A549 (cell line): Measurements from ENCODE around the gene MFAP3L. TPM values are rescaled to one million over a fixed set of nuclear protein-coding genes. Genes with fewer than 3 reads are reported as not detected.
A peak's percentile ranks its signal among the peaks of the same experiment; 100 is the strongest.

Experiments
- ATAC-seq, 2 experiments: fragments of 200-7000 bp in 1 of 2; fragments of >200 bp in 1 of 2; cut with Nextera tagmentation in 1 of 2; cut with Tn5 transposase in 1 of 2; 3 replicates each; pipeline versions ENCODE4 v1.8.0 to v1.9.1; 2018 to 2020; ENCODE audit warnings: mild to moderate bottlenecking in 1 of 2, moderate library complexity in 1 of 2
- CTCF ChIA-PET: fragments of 300-600 bp; sonication (Branson Sonifier 250); formaldehyde crosslinking; extraction: SDS; loops from one replicate; lab custom pipeline; 2021; ENCODE audit warnings: antibody characterized with exemption, inconsistent platforms; lab: Yijun Ruan, JAX
- POLR2A ChIA-PET: fragments of 350-600 bp; formaldehyde crosslinking; extraction: SDS; loops from one replicate; lab custom pipeline; 2021; ENCODE audit warnings: antibody characterized with exemption, inconsistent platforms; lab: Yijun Ruan, JAX
- DNase-seq, 2 experiments: peaks; one replicate each; pipeline versions ENCODE4 v3.0.0 to v3.0.0-alpha.2; 2011 to 2016; ENCODE audit warnings: low read depth in 1 of 2, low spot score in 1 of 2
- FAIRE-seq: peaks from 2 replicates; lab custom pipeline; 2011; peaks lifted over from hg19 to GRCh38; lab: Jason Lieb, UNC
- H3K27ac ChIP-seq, 2 experiments: fragments of >200 bp; sonication (Bioruptor Twin); formaldehyde crosslinking; 3 replicates each; pipeline ENCODE4 v1.5.1; 2016 to 2017
- H3K4me1 ChIP-seq: fragments of >200 bp; sonication (Bioruptor Twin); formaldehyde crosslinking; 3 replicates; pipeline ENCODE4 v1.6.1; 2016
- H3K4me2 ChIP-seq: fragments of >200 bp; sonication (Bioruptor Twin); formaldehyde crosslinking; 3 replicates; pipeline ENCODE4 v1.6.1; 2016
- H3K4me3 ChIP-seq: fragments of >200 bp; sonication (Bioruptor Twin); formaldehyde crosslinking; 3 replicates; pipeline ENCODE4 v1.5.1; 2016
- H3K9me3 ChIP-seq: fragments of >200 bp; sonication (Bioruptor Twin); formaldehyde crosslinking; 3 replicates; pipeline ENCODE4 v1.6.1; 2016
- BHLHE40 ChIP-seq: IDR thresholded peaks from 2 replicates; pipeline ENCODE4 v1.6.1; 2012; ENCODE audit warnings: low read depth, low read length, inconsistent platforms
- CBX2 ChIP-seq: fragments of 200-600 bp; sonication (generic); IDR thresholded peaks from 2 replicates; pipeline ENCODE4 v1.6.1; 2016; ENCODE audit warnings: low read depth, mild to moderate bottlenecking, borderline replicate concordance
- EHF ChIP-seq: fragments of 250-450 bp; sonication (Bioruptor Pico); IDR thresholded peaks from 2 replicates; pipeline ENCODE4 v1.5.0; 2020; ENCODE audit warnings: mild to moderate bottlenecking
- EHMT2 ChIP-seq: fragments of 200-600 bp; sonication (generic); IDR thresholded peaks from 2 replicates; pipeline ENCODE4 v1.6.1; 2016; ENCODE audit warnings: antibody characterized with exemption, low read depth, mild to moderate bottlenecking, moderate library complexity
- FOSB ChIP-seq: fragments of 250-450 bp; sonication (Bioruptor Pico); IDR thresholded peaks from 2 replicates; pipeline ENCODE4 v1.5.0; 2020; ENCODE audit warnings: mild to moderate bottlenecking, moderate library complexity
- FOSL2 ChIP-seq, 2 experiments: fragments of 450-650 bp in 1 of 2; fragments of >200 bp in 1 of 2; sonication (Bioruptor Twin) in 1 of 2; formaldehyde crosslinking; IDR thresholded peaks; 2 replicates each; pipeline versions ENCODE4 v1.5.0 to v1.6.1; 2016 to 2020; ENCODE audit warnings: mild to moderate bottlenecking in 1 of 2, moderate library complexity in 1 of 2
- HDAC2 ChIP-seq: fragments of 200-600 bp; sonication (generic); IDR thresholded peaks from 2 replicates; pipeline ENCODE4 v1.6.1; 2016
- HEYL ChIP-seq: fragments of 250-450 bp; sonication (Bioruptor Pico); IDR thresholded peaks from 2 replicates; pipeline ENCODE4 v1.8.0; 2021; ENCODE audit warnings: mild to moderate bottlenecking, moderate library complexity
- MAZ ChIP-seq: fragments of 150-350 bp; IDR thresholded peaks from 2 replicates; pipeline ENCODE4 v1.6.1; 2014; ENCODE audit warnings: antibody characterized with exemption, low read depth, low read length, borderline replicate concordance
- RAD21 ChIP-seq, 2 experiments: fragments of >200 bp in 1 of 2; sonication (Bioruptor Twin) in 1 of 2; formaldehyde crosslinking in 1 of 2; IDR thresholded peaks in 1 of 2; conservative IDR thresholded peaks in 1 of 2; 2 replicates in 1 of 2; 3 replicates in 1 of 2; pipeline ENCODE4 v1.6.1; 2012 to 2018; ENCODE audit warnings: inconsistent platforms in 1 of 2
- RARB ChIP-seq: fragments of 250-450 bp; sonication (Bioruptor Pico); IDR thresholded peaks from 2 replicates; pipeline ENCODE4 v1.8.0; 2021; ENCODE audit warnings: mild to moderate bottlenecking, moderate library complexity
- RCOR1 ChIP-seq: fragments of 150-350 bp; IDR thresholded peaks from 2 replicates; pipeline ENCODE4 v1.6.1; 2014; ENCODE audit warnings: antibody characterized with exemption, low read length, low read depth
- RFX5 ChIP-seq: fragments of 450-650 bp; IDR thresholded peaks from 2 replicates; pipeline ENCODE4 v1.7.1; 2014; ENCODE audit warnings: antibody characterized with exemption, mild to moderate bottlenecking, moderate library complexity
- RNF2 ChIP-seq: fragments of 200-600 bp; sonication (generic); IDR thresholded peaks from 2 replicates; pipeline ENCODE4 v1.6.1; 2016; ENCODE audit warnings: low read depth, mild to moderate bottlenecking, antibody characterized with exemption, moderate library complexity, borderline replicate concordance
- SMC3 ChIP-seq: fragments of >200 bp; sonication (Bioruptor Twin); formaldehyde crosslinking; IDR thresholded peaks from 3 replicates; pipeline ENCODE4 v1.6.1; 2018; ENCODE audit warnings: inconsistent platforms
- TFCP2L1 ChIP-seq: fragments of 250-450 bp; sonication (Bioruptor Pico); IDR thresholded peaks from 2 replicates; pipeline ENCODE4 v1.5.0; 2021; ENCODE audit warnings: mild to moderate bottlenecking
- TP53 ChIP-seq: fragments of 250-450 bp; sonication (Bioruptor Pico); IDR thresholded peaks from 2 replicates; pipeline ENCODE4 v1.5.0; 2021; ENCODE audit warnings: mild to moderate bottlenecking, moderate library complexity
- ZNF302 ChIP-seq: fragments of 250-450 bp; sonication (Bioruptor Pico); IDR thresholded peaks from 2 replicates; pipeline ENCODE4 v1.9.0; 2021; ENCODE audit warnings: inconsistent platforms, mild to moderate bottlenecking, moderate library complexity
- WGBS: methylation state at CpG from one replicate; pipeline ENCODE4 v1.1.6; 2017; ENCODE audit errors: missing lambda C conversion rate; 5-methylcytosine and 5-hydroxymethylcytosine counted together
- polyA plus RNA-seq, 4 experiments: library from polyadenylated mRNA; depleted of rRNA in 3 of 4; stranded (reverse); fragments of >200 nt; fragmentation: RNase III in 1 of 4; extraction: RNeasy Plus Mini Kit Qiagen cat#74134 plus additional on column Dnase treatment in 1 of 4; gene quantifications; 2 replicates in 3 of 4; 3 replicates in 1 of 4; pipeline ENCODE4 v1.2.3, GENCODE V29; 2011 to 2017
- TF ChIP-seq, protein P1 (sequence below): IDR thresholded peaks from 2 replicates; pipeline ENCODE4 v1.6.1; 2012; ENCODE audit warnings: low read depth, borderline replicate concordance
- TF ChIP-seq, protein P2 (sequence below): fragments of 200-600 bp; sonication (generic); IDR thresholded peaks from 2 replicates; pipeline ENCODE4 v1.6.1; 2016; ENCODE audit warnings: antibody characterized with exemption, mild to moderate bottlenecking, moderate library complexity
- TF ChIP-seq, protein P3 (sequence below): fragments of 250-450 bp; sonication (Bioruptor Pico); IDR thresholded peaks from 2 replicates; pipeline ENCODE4 v1.5.0; 2020; ENCODE audit warnings: low read depth, mild to moderate bottlenecking, moderate library complexity

The MFAP3L gene
- polyA plus RNA-seq, 2 of the 4 experiments (the other 2 are of a cell fraction): 7.0 to 7.5 TPM

DNA sequence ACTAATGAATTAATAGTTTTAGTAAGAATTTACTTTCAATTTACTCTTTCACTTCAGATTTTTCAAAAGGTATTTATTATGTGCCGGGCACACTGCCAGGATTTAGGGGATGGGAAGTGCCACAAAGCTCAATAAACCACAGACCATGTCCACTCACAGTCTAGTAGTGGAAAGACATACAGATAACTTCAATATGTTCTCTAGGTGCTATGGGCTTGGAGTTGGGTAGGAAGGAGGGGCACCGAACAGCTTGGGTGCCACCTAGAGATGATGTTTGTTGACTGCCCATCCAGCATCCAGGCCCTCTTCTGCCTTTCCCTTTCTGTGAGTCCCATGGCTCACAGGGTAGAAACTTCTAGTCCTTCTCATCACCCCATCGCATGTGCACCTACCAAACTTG, 17.8 kb downstream of the MFAP3L start:
- H3K4me2 ChIP-seq: no peak overlapping the region
- no peaks in the 10 kb centered on the region for H3K4me1 ChIP-seq
- WGBS: 93% methylated on average over 3 of the region's 3 CpGs
- ATAC-seq: peak; percentile 50 to 67; a peak in 3 of 6 replicates
- no peak for FAIRE-seq
- POLR2A ChIA-PET: no interaction called here
- no peaks in the 10 kb centered on the region for H3K9me3 ChIP-seq
- TF ChIP-seq RCOR1 (no peak), SMC3 (peak; percentile 27; the same call in 1 of the 3 replicates), TFCP2L1 (CRISPR knock-in tag) (no peak), HDAC2 (no peak), FOSB (no peak), RAD21 (conservative IDR thresholded peaks at IDR 0.05 in 1 of 2, IDR thresholded peaks at IDR 0.05 in 1 of 2) (peak; percentile 36 to 39; a peak in 4 of 5 replicates), FOSL2 (IDR thresholded peaks at IDR 0.05) (no peak), FOSL2 (CRISPR knock-in tag; IDR thresholded peaks at IDR 0.05) (no peak)
- CTCF ChIA-PET: interaction anchor here (1.0 kb wide), 1 partner anchor 217 kb away, joined by 3 read pairs; no protein-coding TSS in a partner anchor
- no peak overlapping the region for H3K27ac ChIP-seq
- peak; percentile 6 to 10 for DNase-seq
- no peak overlapping the region for H3K4me3 ChIP-seq

DNA sequence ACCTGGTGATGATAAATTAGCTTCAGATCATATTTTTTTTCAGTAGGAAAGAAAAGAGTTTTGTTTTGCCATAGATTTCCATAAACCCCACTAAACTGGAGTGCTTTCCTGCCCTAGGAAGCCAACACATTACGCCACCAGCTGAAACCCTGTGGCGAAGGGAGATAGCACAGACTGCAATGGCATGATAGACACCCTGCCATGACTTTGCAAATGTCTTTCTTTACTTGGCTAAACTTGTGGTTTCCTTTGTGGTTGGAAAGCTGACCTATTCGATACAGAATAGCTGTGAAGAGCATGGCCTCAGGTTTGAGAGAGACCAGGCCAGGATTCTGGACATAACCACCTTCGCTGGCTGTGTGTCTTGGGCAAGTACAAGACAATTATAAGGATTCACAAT, 19.1 kb downstream of the MFAP3L start:
- H3K9me3 ChIP-seq: no peaks in the 10 kb centered on the region
- H3K4me3 ChIP-seq: no peak overlapping the region
- no peak overlapping the region for H3K4me2 ChIP-seq
- no peak overlapping the region for H3K27ac ChIP-seq
- ChIA-PET CTCF (no interaction called here), POLR2A (no interaction called here)
- no peak for DNase-seq
- ATAC-seq: no peak
- FAIRE-seq: no peak
- TF ChIP-seq BHLHE40 (no peak), ZNF302 (CRISPR knock-in tag) (no peak)
- H3K4me1 ChIP-seq: no peaks in the 10 kb centered on the region
- 89% methylated on average over 4 of the region's 4 CpGs for WGBS

DNA sequence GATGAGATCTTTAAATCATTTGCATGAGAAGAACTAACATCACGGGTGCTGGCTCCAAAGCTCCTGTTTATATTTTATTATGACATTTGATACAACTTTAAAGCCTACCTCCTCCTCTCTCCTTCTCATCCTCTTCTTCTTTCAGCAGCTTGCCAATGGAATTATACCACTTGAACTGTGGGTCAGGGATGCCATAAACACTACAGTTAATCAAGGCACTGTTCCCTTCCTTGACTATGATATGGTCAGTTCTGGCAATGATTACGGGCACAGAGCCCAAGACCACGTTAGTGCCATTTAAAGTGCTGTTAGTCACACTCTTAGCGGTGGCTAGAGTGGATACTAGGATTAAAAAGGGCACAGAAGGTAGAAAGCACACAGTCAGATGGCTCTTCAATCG, 20.7 kb downstream of the MFAP3L start:
- Histone ChIP-seq H3K4me2 (no peak overlapping the region), H3K27ac (no peak overlapping the region), H3K9me3 (no peaks in the 10 kb centered on the region), H3K4me1 (no peaks in the 10 kb centered on the region), H3K4me3 (no peak overlapping the region)
- ChIA-PET CTCF (no interaction called here), POLR2A (no interaction called here)
- DNase-seq: no peak
- no peak for ATAC-seq
- FAIRE-seq: no peak
- 64% methylated on average over 5 of the region's 5 CpGs for WGBS
- TF ChIP-seq FOSL2 (IDR thresholded peaks at IDR 0.05) (no peak), FOSL2 (CRISPR knock-in tag; IDR thresholded peaks at IDR 0.05) (no peak), EHMT2 (no peak), HEYL (CRISPR knock-in tag) (no peak), TP53 (no peak), RAD21 (conservative IDR thresholded peaks at IDR 0.05 in 1 of 2, IDR thresholded peaks at IDR 0.05 in 1 of 2) (no peak), EHF (CRISPR knock-in tag) (no peak), TFCP2L1 (CRISPR knock-in tag) (no peak), RFX5 (no peak), RARB (no peak), HDAC2 (no peak), MAZ (no peak), RNF2 (no peak), CBX2 (no peak)
- TF ChIP-seq, protein P1, sequence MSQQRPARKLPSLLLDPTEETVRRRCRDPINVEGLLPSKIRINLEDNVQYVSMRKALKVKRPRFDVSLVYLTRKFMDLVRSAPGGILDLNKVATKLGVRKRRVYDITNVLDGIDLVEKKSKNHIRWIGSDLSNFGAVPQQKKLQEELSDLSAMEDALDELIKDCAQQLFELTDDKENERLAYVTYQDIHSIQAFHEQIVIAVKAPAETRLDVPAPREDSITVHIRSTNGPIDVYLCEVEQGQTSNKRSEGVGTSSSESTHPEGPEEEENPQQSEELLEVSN: no peak
- TF ChIP-seq, protein P2, sequence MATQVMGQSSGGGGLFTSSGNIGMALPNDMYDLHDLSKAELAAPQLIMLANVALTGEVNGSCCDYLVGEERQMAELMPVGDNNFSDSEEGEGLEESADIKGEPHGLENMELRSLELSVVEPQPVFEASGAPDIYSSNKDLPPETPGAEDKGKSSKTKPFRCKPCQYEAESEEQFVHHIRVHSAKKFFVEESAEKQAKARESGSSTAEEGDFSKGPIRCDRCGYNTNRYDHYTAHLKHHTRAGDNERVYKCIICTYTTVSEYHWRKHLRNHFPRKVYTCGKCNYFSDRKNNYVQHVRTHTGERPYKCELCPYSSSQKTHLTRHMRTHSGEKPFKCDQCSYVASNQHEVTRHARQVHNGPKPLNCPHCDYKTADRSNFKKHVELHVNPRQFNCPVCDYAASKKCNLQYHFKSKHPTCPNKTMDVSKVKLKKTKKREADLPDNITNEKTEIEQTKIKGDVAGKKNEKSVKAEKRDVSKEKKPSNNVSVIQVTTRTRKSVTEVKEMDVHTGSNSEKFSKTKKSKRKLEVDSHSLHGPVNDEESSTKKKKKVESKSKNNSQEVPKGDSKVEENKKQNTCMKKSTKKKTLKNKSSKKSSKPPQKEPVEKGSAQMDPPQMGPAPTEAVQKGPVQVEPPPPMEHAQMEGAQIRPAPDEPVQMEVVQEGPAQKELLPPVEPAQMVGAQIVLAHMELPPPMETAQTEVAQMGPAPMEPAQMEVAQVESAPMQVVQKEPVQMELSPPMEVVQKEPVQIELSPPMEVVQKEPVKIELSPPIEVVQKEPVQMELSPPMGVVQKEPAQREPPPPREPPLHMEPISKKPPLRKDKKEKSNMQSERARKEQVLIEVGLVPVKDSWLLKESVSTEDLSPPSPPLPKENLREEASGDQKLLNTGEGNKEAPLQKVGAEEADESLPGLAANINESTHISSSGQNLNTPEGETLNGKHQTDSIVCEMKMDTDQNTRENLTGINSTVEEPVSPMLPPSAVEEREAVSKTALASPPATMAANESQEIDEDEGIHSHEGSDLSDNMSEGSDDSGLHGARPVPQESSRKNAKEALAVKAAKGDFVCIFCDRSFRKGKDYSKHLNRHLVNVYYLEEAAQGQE: no peak
- TF ChIP-seq, protein P3, sequence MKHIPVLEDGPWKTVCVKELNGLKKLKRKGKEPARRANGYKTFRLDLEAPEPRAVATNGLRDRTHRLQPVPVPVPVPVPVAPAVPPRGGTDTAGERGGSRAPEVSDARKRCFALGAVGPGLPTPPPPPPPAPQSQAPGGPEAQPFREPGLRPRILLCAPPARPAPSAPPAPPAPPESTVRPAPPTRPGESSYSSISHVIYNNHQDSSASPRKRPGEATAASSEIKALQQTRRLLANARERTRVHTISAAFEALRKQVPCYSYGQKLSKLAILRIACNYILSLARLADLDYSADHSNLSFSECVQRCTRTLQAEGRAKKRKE (CRISPR knock-in tag): no peak
